Activated naive CD4-positive, alpha-beta T cell treated with anti-CD3 and anti-CD28 coated beads for 36 hours (primary cell): ENCODE measurements around the gene NUDT7. TPM values are rescaled to one million over a fixed set of nuclear protein-coding genes. Genes with fewer than 3 reads are reported as not detected.

Source experiments
- CTCF ChIA-PET: fragments of 350-600 bp; sonication (Branson Sonifier 250); formaldehyde crosslinking; loops from one replicate; lab custom pipeline; 2021; ENCODE audit warnings: antibody characterized with exemption; lab: Charles Lee
- DNase-seq: peaks from one replicate; pipeline ENCODE4 v3.0.0-alpha.2; 2020
- H3K27ac Mint-ChIP-seq: one replicate; pipeline ENCODE4 v1.8.0; 2021; ENCODE audit warnings: mild to moderate bottlenecking, mixed read lengths
- H3K27me3 Mint-ChIP-seq: one replicate; pipeline ENCODE4 v1.8.0; 2021; ENCODE audit warnings: low read depth, mixed read lengths
- H3K36me3 Mint-ChIP-seq: one replicate; pipeline ENCODE4 v1.8.0; 2021; ENCODE audit warnings: low read depth, mixed read lengths
- H3K4me1 Mint-ChIP-seq: one replicate; pipeline ENCODE4 v1.8.0; 2021; ENCODE audit warnings: low read depth, mixed read lengths
- H3K4me3 Mint-ChIP-seq: one replicate; pipeline ENCODE4 v1.8.0; 2021; ENCODE audit warnings: mild to moderate bottlenecking, moderate library complexity, mixed read lengths
- H3K9me3 Mint-ChIP-seq: one replicate; pipeline ENCODE4 v1.8.0; 2021; ENCODE audit warnings: mixed read lengths
- intact Hi-C: fragments of 100-400 bp; cut with micrococcal nuclease; formaldehyde crosslinking; loops from one replicate; pipeline ENCODE4 v1.15.1; 2023
- total RNA-seq, 2 experiments: library from RNA; stranded (reverse); gene quantifications; one replicate each; pipeline ENCODE4 v1.2.3, GENCODE V29; 2021

The NUDT7 gene
- total RNA-seq, 2 experiments from 2014 or later = 9.4 to 9.8 TPM

DNA sequence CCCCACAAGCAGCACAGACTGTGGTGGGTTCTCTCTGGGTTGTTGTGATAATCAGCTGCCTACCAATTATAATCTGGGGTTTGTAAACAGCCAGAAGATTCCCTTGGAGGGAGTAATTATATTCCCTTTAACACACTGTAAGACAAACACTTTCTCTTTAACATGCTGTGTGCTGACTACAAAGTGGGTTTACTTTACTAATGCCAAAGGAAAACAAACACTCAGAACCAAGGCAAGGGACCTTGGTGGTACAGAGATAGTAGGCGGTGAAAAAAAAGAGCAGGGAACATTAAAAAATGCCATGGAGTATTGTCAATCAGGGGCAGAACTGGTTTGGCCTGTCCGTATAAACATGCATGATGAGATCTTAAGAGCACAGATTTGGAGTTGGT lies 63.1 kb downstream of the NUDT7 start:
- intact Hi-C loops = loop anchor here (10.0 kb wide), 1 partner anchor 189 kb away; no protein-coding TSS in a partner anchor
- Mint-ChIP-seq H3K4me3 (no peak overlapping the region), H3K36me3 (no peaks in the 10 kb centered on the region), H3K4me1 (peaks cover 7% of the 10 kb centered on the region), H3K9me3 (no peaks in the 10 kb centered on the region), H3K27me3 (peaks cover 43% of the 10 kb centered on the region), H3K27ac (no peak overlapping the region)
- no peak for DNase-seq
- CTCF ChIA-PET = no interaction called here

DNA sequence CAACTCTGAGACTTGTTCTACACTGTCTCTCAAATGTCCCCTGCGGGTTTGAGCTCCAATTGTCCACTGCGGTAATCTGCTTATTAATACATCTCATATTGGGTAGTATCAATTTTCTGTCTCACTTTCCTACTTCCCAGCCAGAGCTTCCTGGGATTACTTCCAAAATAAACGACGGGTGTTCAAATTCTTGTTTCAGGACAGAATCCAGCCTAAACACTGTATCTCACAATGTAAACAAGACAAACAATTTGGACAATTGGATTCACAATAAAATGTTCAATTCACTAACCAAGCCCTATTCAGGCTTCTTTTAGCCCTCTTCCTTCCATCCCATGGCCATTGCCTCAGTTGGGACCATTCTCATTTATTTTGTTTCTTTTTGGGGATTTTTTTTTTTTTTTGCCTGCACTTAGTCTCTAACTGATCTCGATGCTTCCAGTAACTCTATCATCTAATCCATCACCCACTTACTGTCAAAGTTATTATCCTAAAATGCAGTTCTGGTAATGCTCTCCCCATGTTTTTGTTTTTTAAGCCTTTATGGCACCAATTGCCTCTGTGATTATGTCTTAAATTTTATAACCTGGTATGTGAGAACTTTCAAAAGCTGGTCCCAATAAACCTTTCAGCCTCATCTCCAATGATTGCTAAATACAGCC lies 64.0 kb downstream of the NUDT7 start:
- no peak for DNase-seq
- Mint-ChIP-seq H3K4me3 (no peak overlapping the region), H3K9me3 (no peaks in the 10 kb centered on the region), H3K36me3 (no peaks in the 10 kb centered on the region), H3K27me3 (peaks cover 49% of the 10 kb centered on the region), H3K27ac (no peak overlapping the region), H3K4me1 (peaks cover 7% of the 10 kb centered on the region)
- intact Hi-C loops = loop anchor here (10.0 kb wide), 1 partner anchor 188 kb away; no protein-coding TSS in a partner anchor
- CTCF ChIA-PET = interaction anchor here (0.6 kb wide), 1 partner anchor 62 kb away, joined by 3 read pairs; no protein-coding TSS in a partner anchor

DNA sequence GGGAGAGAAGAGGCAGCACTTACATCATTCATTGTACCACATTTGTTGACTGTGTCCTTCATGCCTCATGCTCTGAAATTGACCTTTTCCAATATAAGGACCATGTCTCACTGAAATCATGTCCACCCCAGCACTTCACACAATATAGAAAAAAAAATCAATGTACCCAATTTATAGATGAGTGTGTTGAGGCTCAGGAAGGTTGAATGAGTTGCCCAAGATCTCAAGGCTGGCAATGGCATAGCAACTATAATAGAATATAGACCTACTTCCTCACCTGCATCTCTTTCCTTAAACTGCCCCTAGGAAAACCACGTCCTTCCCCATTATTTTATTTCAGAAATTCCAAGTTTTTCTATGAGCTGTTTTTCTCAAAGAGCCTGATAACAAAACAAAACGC lies 65.1 kb downstream of the NUDT7 start:
- Mint-ChIP-seq H3K9me3 (no peaks in the 10 kb centered on the region), H3K27me3 (peaks cover 60% of the 10 kb centered on the region), H3K4me1 (peaks cover 7% of the 10 kb centered on the region), H3K36me3 (no peaks in the 10 kb centered on the region), H3K27ac (no peak overlapping the region), H3K4me3 (no peak overlapping the region)
- DNase-seq = no peak
- intact Hi-C loops = loop anchor here (10.0 kb wide), 1 partner anchor 187 kb away; no protein-coding TSS in a partner anchor
- CTCF ChIA-PET = no interaction called here

DNA sequence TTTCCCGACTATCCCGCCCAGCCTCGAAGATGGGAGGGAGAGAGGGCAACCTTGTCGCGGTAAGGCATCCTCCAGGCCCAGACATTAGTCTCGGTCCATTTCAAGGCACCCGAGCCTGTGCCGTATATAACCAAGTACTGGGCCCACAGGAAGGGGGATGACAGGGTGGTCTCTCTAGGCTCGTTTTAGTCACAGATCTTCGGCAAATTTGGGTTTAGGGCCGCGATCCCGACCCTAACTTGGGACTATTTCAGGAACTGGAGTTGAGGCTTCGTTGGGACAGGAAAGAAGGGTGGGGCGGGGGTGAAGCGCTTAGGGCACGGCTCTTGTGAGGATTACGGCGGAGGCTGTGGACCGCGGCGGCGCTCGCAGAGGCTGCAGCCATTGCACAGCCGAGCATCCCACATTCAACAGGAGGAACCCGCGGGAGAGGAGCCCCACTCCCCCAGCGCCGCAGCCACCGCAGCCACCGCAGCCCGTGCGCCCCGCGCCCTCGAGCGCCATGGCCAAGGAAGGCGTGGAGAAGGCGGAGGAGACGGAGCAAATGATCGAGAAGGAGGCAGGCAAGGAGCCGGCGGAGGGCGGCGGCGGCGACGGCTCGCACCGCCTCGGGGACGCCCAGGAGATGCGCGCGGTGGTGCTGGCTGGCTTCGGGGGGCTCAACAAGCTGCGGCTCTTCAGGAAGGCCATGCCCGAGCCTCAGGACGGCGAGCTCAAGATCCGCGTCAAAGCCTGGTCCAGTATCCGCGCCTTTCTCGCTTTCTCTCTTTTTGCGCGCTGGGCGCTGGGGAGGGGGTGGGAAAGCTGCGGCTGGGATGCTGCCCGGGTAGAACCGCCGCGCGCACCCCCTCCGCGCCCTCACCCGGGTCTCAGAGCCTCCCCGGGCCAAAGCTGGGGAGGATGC lies 66.1 kb downstream of the NUDT7 start, which contains the start of gene VAT1L:
VAT1L (plus strand) TSS at position 384 of the 904 bp plus-strand sequence; CDS start at position 503, 119 bp downstream.
- H3K9me3 Mint-ChIP-seq = no peaks in the 10 kb centered on the region
- DNase-seq = peak; percentile 5
- peaks cover 7% of the 10 kb centered on the region for H3K4me1 Mint-ChIP-seq
- no peak within 1 kb of the TSS for H3K27ac Mint-ChIP-seq
- H3K36me3 Mint-ChIP-seq = no peaks in the 10 kb centered on the region
- peak within 1 kb of the TSS; percentile 66 for H3K4me3 Mint-ChIP-seq
- H3K27me3 Mint-ChIP-seq = peaks cover 63% of the 10 kb centered on the region
- intact Hi-C loops = loop anchor here (2.0 to 10.0 kb wide), 2 partner anchors 66 to 186 kb away; partner anchors contain the start of gene NUDT7
- CTCF ChIA-PET = no interaction called here

DNA sequence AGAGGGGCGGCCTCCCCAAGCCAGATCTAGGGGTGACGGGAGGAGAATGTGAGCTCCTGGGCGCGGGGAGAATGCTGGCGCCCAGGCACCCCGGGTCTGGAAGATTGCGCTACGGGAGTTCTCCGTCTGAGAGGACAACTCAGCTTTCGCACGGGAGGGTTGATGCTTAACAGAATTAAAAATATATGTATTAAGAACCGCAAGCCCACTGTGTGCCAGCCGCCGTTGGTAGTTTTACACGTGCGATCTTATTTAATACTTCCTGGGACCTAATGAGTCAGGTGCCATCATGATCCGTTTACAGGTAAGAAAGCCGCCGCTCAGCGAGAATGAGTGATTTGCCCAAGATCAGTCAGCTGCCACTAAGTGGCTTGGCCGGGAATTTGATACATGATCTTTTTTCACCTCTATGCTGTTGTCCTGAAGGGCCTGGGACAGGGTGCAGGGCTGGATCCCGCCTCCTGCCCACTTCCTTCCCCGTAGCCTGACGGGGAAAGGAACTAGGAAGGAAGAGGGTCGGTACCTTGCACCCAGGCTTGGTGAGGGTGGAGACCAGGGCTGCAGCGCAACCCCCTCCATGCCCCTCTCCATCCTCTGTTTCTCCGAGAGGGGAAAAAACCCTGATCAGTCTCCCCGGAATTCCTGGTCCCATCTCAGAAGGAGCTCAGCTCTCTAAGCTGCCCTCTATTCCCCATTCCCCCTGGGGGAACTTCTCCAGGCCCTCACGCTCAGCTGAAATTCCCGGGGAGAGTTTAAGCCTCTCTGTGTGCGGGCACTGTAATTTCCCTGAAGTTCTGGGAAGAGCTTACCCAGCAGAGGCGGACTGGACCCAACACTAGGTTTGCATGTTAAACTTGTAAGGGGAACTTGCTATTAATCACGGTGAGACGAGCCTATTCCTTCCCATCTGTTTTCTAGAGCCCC lies 67.0 kb downstream of the NUDT7 start:
- H3K4me3 Mint-ChIP-seq = peak overlapping the region; percentile 10
- CTCF ChIA-PET = no interaction called here
- H3K36me3 Mint-ChIP-seq = no peaks in the 10 kb centered on the region
- DNase-seq = peak; percentile 36
- peaks cover 62% of the 10 kb centered on the region for H3K27me3 Mint-ChIP-seq
- intact Hi-C loops = loop anchor here (2.0 to 10.0 kb wide), 2 partner anchors 67 to 185 kb away; partner anchors contain the start of gene NUDT7
- H3K27ac Mint-ChIP-seq = no peak overlapping the region
- H3K4me1 Mint-ChIP-seq = peaks cover 7% of the 10 kb centered on the region
- H3K9me3 Mint-ChIP-seq = no peaks in the 10 kb centered on the region

DNA sequence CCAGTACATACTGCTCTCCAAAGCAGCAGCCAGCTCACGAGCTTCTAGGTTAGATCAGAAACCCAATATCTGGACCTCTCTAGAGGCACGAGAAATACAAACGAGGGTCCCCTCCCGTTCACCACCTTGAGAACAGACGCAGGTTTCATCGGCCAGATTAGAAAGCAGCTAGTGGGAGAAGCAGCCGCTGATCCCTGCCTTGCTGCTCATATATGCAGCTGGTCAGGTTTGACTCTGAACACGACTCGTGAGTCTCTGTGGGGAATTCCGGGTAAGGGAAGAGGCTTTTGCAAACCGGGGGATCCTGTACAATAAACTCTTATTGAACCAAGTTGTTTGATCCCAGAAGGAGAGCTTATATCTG lies 67.7 kb downstream of the NUDT7 start:
- Mint-ChIP-seq H3K9me3 (no peaks in the 10 kb centered on the region), H3K4me3 (no peak overlapping the region), H3K27ac (no peak overlapping the region), H3K36me3 (no peaks in the 10 kb centered on the region), H3K4me1 (peaks cover 7% of the 10 kb centered on the region), H3K27me3 (peaks cover 62% of the 10 kb centered on the region)
- CTCF ChIA-PET = no interaction called here
- intact Hi-C loops = no loop called here
- DNase-seq = no peak

DNA sequence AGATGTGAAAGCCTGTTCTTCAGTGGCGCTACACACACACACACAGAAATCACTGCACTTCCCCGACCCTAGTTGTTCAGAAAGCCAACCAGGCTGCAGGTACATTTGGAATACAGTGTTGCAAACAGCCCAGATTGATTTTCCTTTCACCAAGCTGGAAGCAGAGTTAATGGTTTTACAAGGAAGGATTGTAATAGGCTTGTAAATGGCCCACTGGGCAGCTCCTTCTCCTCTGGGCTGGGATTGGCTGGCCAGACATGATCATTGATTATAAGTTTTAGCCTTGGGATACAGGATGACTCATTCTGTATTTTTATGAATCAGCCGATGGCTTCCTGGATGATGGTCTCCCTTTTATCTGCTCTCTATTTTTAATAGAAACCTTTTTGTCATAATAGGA lies 68.6 kb downstream of the NUDT7 start:
- peaks cover 7% of the 10 kb centered on the region for H3K4me1 Mint-ChIP-seq
- intact Hi-C loops = no loop called here
- peaks cover 62% of the 10 kb centered on the region for H3K27me3 Mint-ChIP-seq
- no peaks in the 10 kb centered on the region for H3K36me3 Mint-ChIP-seq
- H3K27ac Mint-ChIP-seq = no peak overlapping the region
- H3K4me3 Mint-ChIP-seq = no peak overlapping the region
- no peaks in the 10 kb centered on the region for H3K9me3 Mint-ChIP-seq
- CTCF ChIA-PET = no interaction called here
- DNase-seq = no peak

Other genes starting within 250 kb of the NUDT7 start
- not detected for gene VAT1L, start 66.0 kb downstream of the NUDT7 start, total RNA-seq